Pancreas (tissue), 10 donors: ENCODE results near the gene BABAM2. TPM values are rescaled to one million over a fixed set of nuclear protein-coding genes. Genes with fewer than 3 reads are reported as not detected.
A peak's percentile ranks its signal among the peaks of the same experiment; 100 is the strongest.

Experiments used
- ATAC-seq, 4 donors: fragments of 200-7000 bp; cut with Tn5 transposase; one replicate each; pipeline versions ENCODE4 v1.8.0 to v1.9.1; 2020; ENCODE audit warnings: mild to moderate bottlenecking in 4 of 4, moderate library complexity in 4 of 4
- DNase-seq, 6 donors: peaks; one replicate each; pipeline ENCODE4 v3.0.0-alpha.2; 2020
- FAIRE-seq: peaks from 2 replicates; lab custom pipeline; 2012; peaks lifted over from hg19 to GRCh38; lab: Jason Lieb, UNC
- H3K27ac ChIP-seq, 4 donors: fragments of 200-600 bp; sonication (generic); 1 replicate in 3 of 4; 2 replicates in 1 of 4; pipeline versions ENCODE4 v1.5.0 to v1.8.0; 2020
- H3K27me3 ChIP-seq, 4 donors: fragments of 200-600 bp; one replicate each; pipeline ENCODE4 v1.8.0; 2021
- H3K36me3 ChIP-seq, 3 donors: fragments of 200-600 bp; sonication (generic) in 1 of 3; one replicate each; pipeline versions ENCODE4 v1.5.0 to v1.8.0; 2020 to 2021
- H3K4me1 ChIP-seq, 3 donors: fragments of 200-600 bp; one replicate each; pipeline ENCODE4 v1.8.0; 2021
- H3K4me3 ChIP-seq, 4 donors: fragments of 200-600 bp; sonication (generic) in 2 of 4; one replicate each; pipeline versions ENCODE4 v1.5.0 to v1.8.0; 2020 to 2021
- H3K9me3 ChIP-seq, 4 donors: fragments of 200-600 bp; one replicate each; pipeline ENCODE4 v1.8.0; 2021
- WGBS, 2 donors: extraction: QIAGEN DNeasy Blood & Tissue Kit; methylation state at CpG; one replicate each; pipeline ENCODE4 v1.1.7; 2013; 5-methylcytosine and 5-hydroxymethylcytosine counted together
- intact Hi-C, 3 donors: fragments of 100-400 bp; cut with DNase I; formaldehyde crosslinking; loops; one replicate each; pipeline versions ENCODE4 v1.11.1 to v1.14.2; 2022
- polyA plus RNA-seq, 2 donors: library from polyadenylated mRNA; stranded (reverse); fragments of 200-250 nt; gene quantifications; one replicate each; pipeline ENCODE4 v1.2.3, GENCODE V29; 2013
- total RNA-seq, 6 donors: library from RNA; stranded (reverse); fragmentation: NEBNext Ultra II Directional in 4 of 6; extraction: Animal tissue kit (Norgen Biotek cat#: 25700) in 4 of 6; gene quantifications; one replicate each; pipeline versions ENCODE4 v1.2.1 to v1.2.4, GENCODE V29; 2021 to 2023
- TF ChIP-seq, protein P1 (sequence below), 4 donors: fragments of 200-600 bp; sonication (generic) in 3 of 4; IDR thresholded peaks; one replicate each; pipeline versions ENCODE4 v1.5.0 to v1.8.0; 2021; ENCODE audit warnings: antibody characterized with exemption in 4 of 4
- donor health status: healthy with polysubstance abuse.
- donor health status: DM: no; HTN: no; CAD: no; lungs with moderate emphysema.
- donor health status: DM: no; HTN: no; CAD: no.
- donor health status: control.
- donor health status: control.
- donor health status: Bipolar disorder and iron deficiency.
- donor health status: DM: yes; HTN: yes; CAD: no.
- donor health status: DM: no; HTN: no; CAD: no.
- donor health status: DM: no; HTN: no; CAD: no.
- donor health status: DM: yes; HTN: yes; CAD: no.

The BABAM2 gene
- total and polyA plus RNA-seq, 8 donors = 9.4 to 21.3 (median 15.6) TPM

DNA sequence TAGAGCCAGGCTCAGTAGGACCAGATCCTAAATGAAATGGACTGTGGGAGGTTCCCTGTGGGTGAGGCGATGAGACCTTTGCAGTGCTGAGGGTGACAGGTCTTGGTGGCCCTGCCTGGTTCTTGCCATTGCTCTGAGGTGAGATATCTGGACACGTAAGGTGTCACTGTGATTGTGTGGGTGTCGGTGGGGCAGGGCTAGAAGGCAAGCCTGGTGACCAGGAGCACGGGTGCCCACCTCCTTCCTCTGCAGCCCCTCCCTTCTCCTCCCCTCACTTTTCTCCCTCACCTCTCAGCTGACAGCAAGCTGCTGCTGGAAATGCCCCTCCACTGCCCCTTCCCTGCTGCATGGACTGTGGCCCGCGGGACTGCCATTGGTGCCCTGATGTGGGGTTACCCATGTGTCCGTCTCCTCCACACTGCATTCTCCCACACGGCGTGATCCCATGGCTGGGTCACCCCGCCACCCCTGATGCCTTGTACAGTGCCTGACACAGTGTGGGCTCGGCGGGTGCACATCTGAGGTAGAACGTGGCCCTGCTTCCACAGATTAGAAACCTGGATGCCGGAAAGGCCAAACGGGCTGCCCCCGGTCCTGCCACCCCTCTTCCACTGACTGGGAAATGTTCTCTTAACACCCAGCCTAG, 446.6 kb downstream of the BABAM2 start:
- Histone ChIP-seq H3K36me3 (no peaks in the 10 kb centered on the region), H3K27ac (no peak overlapping the region), H3K9me3 (no peaks in the 10 kb centered on the region), H3K4me3 (no peak overlapping the region), H3K4me1 (peaks cover 13 to 23% (median 15%) of the 10 kb centered on the region in 3 donors), H3K27me3 (no peaks in the 10 kb centered on the region)
- WGBS, 2 donors = 90 to 91% methylated on average over 16 of the region's 16 CpGs
- ATAC-seq = no peak
- no peak for FAIRE-seq
- TF ChIP-seq, protein P1, sequence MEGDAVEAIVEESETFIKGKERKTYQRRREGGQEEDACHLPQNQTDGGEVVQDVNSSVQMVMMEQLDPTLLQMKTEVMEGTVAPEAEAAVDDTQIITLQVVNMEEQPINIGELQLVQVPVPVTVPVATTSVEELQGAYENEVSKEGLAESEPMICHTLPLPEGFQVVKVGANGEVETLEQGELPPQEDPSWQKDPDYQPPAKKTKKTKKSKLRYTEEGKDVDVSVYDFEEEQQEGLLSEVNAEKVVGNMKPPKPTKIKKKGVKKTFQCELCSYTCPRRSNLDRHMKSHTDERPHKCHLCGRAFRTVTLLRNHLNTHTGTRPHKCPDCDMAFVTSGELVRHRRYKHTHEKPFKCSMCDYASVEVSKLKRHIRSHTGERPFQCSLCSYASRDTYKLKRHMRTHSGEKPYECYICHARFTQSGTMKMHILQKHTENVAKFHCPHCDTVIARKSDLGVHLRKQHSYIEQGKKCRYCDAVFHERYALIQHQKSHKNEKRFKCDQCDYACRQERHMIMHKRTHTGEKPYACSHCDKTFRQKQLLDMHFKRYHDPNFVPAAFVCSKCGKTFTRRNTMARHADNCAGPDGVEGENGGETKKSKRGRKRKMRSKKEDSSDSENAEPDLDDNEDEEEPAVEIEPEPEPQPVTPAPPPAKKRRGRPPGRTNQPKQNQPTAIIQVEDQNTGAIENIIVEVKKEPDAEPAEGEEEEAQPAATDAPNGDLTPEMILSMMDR (IDR thresholded peaks at IDR 0.05) = no peak
- intact Hi-C loops = no loop called here
- no peak for DNase-seq

- DNase-seq = no peak
- 81 to 85% methylated on average over 14 of the region's 14 CpGs for WGBS, 2 donors
- Histone ChIP-seq H3K4me1 (peaks cover 18 to 35% (median 24%) of the 10 kb centered on the region in 3 donors), H3K27ac (peak overlapping the region in 1 of 4 donors; percentile 22), H3K4me3 (no peak overlapping the region), H3K27me3 (no peaks in the 10 kb centered on the region), H3K36me3 (no peaks in the 10 kb centered on the region), H3K9me3 (no peaks in the 10 kb centered on the region)
- peak in 2 of 4 donors; percentile 14 to 33 for ATAC-seq
- intact Hi-C loops = no loop called here
- TF ChIP-seq, protein P1 (IDR thresholded peaks at IDR 0.05) = no peak
- FAIRE-seq = no peak
Observed at GRCh38 chr2:28338046-28338817, 447.7 kb downstream of the BABAM2 start.

DNA sequence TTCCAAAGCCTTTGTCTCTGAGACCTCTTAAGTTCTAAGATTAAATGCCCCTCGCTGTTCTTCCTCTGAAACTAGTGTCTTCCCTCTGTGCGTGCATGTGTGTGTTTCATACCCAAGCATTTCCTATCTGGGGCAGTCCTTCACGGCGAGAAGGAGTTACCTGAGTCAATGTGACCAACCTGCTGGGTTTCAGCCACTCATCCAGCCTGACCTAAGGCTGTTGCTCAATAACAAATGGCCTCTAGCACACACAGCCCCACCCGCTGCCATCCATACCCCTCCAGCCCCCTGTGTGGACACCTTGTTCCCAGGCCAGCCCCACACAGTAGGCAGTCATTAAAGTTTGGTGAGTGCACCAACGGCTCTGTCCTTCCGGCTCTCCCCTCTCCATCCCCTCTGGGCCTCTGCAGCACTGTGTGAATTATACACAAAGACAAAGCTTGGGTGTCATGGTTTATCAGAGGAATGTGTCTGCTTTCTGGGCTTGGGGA, 448.3 kb downstream of the BABAM2 start:
- no peak overlapping the region for H3K27ac ChIP-seq
- intact Hi-C loops = no loop called here
- TF ChIP-seq, protein P1 (IDR thresholded peaks at IDR 0.05) = no peak
- no peak for ATAC-seq
- FAIRE-seq = no peak
- H3K4me1 ChIP-seq = peaks cover 12 to 32% (median 25%) of the 10 kb centered on the region in 3 donors
- H3K9me3 ChIP-seq = no peaks in the 10 kb centered on the region
- no peak for DNase-seq
- no peaks in the 10 kb centered on the region for H3K36me3 ChIP-seq
- H3K27me3 ChIP-seq = no peaks in the 10 kb centered on the region
- no peak overlapping the region for H3K4me3 ChIP-seq
- WGBS, 2 donors = 87 to 93% methylated on average over 7 of the region's 7 CpGs

DNA sequence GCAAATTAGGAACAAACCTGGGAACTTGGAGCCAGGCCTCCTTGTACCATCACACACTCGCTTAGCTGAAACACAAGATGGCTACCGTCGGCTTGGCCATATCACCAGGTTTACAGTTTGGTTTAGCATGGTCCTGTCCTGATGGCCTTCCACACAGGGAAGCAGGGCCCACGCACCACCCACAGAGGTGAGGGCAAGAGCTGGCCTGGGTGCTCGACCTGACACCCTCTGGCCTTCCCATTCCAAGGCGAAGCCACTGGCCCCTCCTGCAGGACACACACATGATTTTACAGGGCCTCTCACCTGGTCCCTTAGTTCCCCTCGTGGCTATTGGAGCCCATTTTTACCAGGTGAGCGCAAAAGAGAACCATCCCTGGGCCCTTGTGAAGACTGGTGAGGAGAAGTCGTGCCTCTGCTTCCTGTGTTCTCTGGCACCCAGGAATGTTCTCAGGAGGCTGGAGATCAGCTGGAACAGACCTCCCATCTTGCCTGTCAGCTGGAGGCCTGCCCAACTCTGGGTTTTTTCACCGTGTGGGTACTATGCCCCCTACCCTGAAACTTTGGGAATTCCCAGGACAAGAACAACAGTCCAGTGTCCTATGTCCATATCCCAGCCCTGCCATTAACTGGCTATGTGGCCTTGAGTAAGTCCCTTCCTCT, 449.1 kb downstream of the BABAM2 start:
- FAIRE-seq (no peak), ATAC-seq (no peak), DNase-seq (no peak)
- 91% methylated on average over 10 of the region's 10 CpGs for WGBS, 2 donors
- TF ChIP-seq, protein P1 (IDR thresholded peaks at IDR 0.05) = no peak
- Histone ChIP-seq H3K27ac (no peak overlapping the region), H3K27me3 (no peaks in the 10 kb centered on the region), H3K4me3 (no peak overlapping the region), H3K4me1 (peaks cover 7 to 28% (median 25%) of the 10 kb centered on the region in 3 donors), H3K9me3 (no peaks in the 10 kb centered on the region), H3K36me3 (no peaks in the 10 kb centered on the region)
- intact Hi-C loops = no loop called here
